GM21576 (cell line): Measurements from ENCODE around the gene ODAD2.
"Not testable (repeated sequence)": the region's sequence is repeated elsewhere in the genome, so short reads cannot be mapped to it uniquely, and the experiment has no call there.

ENCODE experiments used
- ATAC-seq: cut with Tn5 transposase; IDR thresholded peaks from one replicate; pipeline ENCODE4 v1.9.1; 2021; ENCODE audit warnings: mild to moderate bottlenecking, moderate library complexity; ENCODE audit not compliant: unreplicated experiment

Gene ODAD2

GRCh38 chr10:27969931-27970330, 28.9 kb downstream of the ODAD2 start:
- not testable (repeated sequence) for ATAC-seq

GRCh38 chr10:27959093-27959715, 39.7 kb downstream of the ODAD2 start:
- ATAC-seq, result no peak

- peak; percentile 91 for ATAC-seq
These were observed 40.5 kb downstream of the ODAD2 start for GRCh38 chr10:27958383-27958782.

GRCh38 chr10:27950242-27950564, 48.7 kb downstream of the ODAD2 start:
- no peak for ATAC-seq

GRCh38 chr10:27949528-27950241, 49.2 kb downstream of the ODAD2 start:
- no peak for ATAC-seq

- ATAC-seq, result no peak
These were observed 50.7 kb downstream of the ODAD2 start for GRCh38 chr10:27948186-27948585.

GRCh38 chr10:27947540-27947939, 51.3 kb downstream of the ODAD2 start:
- ATAC-seq, result no peak

GRCh38 chr10:27944005-27944404, 54.9 kb downstream of the ODAD2 start:
- ATAC-seq, result no peak

- ATAC-seq, result no peak
These were observed 84.0 kb downstream of the ODAD2 start for GRCh38 chr10:27914888-27915287.

- ATAC-seq, result no peak
These were observed 86.6 kb downstream of the ODAD2 start for GRCh38 chr10:27912231-27912630.

- no peak for ATAC-seq
These were observed 87.3 kb downstream of the ODAD2 start for GRCh38 chr10:27911539-27911938.

- ATAC-seq, result no peak
These were observed 87.9 kb downstream of the ODAD2 start for GRCh38 chr10:27911011-27911410.

- no peak for ATAC-seq
These were observed 90.6 kb downstream of the ODAD2 start for GRCh38 chr10:27908231-27908630.

GRCh38 chr10:27899485-27899884, 99.4 kb downstream of the ODAD2 start:
- not testable (repeated sequence) for ATAC-seq

- no peak for ATAC-seq
These were observed 99.8 kb downstream of the ODAD2 start for GRCh38 chr10:27899058-27899457.

- no peak for ATAC-seq
These were observed 105.4 kb downstream of the ODAD2 start for GRCh38 chr10:27893358-27893954.

GRCh38 chr10:27890971-27891370, 107.9 kb downstream of the ODAD2 start:
- no peak for ATAC-seq

GRCh38 chr10:27889518-27889917, 109.4 kb downstream of the ODAD2 start:
- no peak for ATAC-seq

GRCh38 chr10:27884185-27884641, 114.7 kb downstream of the ODAD2 start:
- no peak for ATAC-seq

GRCh38 chr10:27878281-27878680, 120.6 kb downstream of the ODAD2 start:
- no peak for ATAC-seq

- no peak for ATAC-seq
These were observed 133.7 kb downstream of the ODAD2 start for GRCh38 chr10:27865221-27865635.

- no peak for ATAC-seq
These were observed 137.1 kb downstream of the ODAD2 start for GRCh38 chr10:27861781-27862180.
